DOHH2 (cell line): Measurements from ENCODE around the gene MAST2.
A peak's percentile ranks its signal among the peaks of the same experiment; 100 is the strongest.

Source experiments
- H3F3A ChIP-seq: fragments of 200-600 bp; sonication (generic), shearing (Covaris generic); 2 replicates; pipeline ENCODE4 v1.6.0; 2016; ENCODE audit warnings: antibody characterized with exemption, mild to moderate bottlenecking; ENCODE audit not compliant: control insufficient read depth, insufficient read depth
- H3K27ac ChIP-seq: fragments of 200-600 bp; sonication (generic); 2 replicates; pipeline ENCODE4 v1.5.1; 2014; ENCODE audit warnings: low read depth, mild to moderate bottlenecking, low read length, moderate library complexity
- H3K27me3 ChIP-seq: fragments of 200-600 bp; sonication (generic); 2 replicates; pipeline ENCODE4 v1.6.1; 2014; ENCODE audit warnings: mild to moderate bottlenecking, low read length, mixed read lengths; ENCODE audit not compliant: control insufficient read depth
- H3K36me3 ChIP-seq: fragments of 200-600 bp; sonication (generic); 2 replicates; pipeline ENCODE4 v1.6.1; 2014; ENCODE audit warnings: mild to moderate bottlenecking, low read length, moderate library complexity, mixed read lengths; ENCODE audit not compliant: control insufficient read depth
- H3K4me1 ChIP-seq: fragments of 200-600 bp; sonication (generic); 2 replicates; pipeline ENCODE4 v1.6.1; 2014; ENCODE audit warnings: mild to moderate bottlenecking, low read length, mixed read lengths; ENCODE audit not compliant: control insufficient read depth
- H3K4me2 ChIP-seq: fragments of 200-600 bp; sonication (generic); 2 replicates; pipeline ENCODE4 v1.6.0; 2014; ENCODE audit warnings: mild to moderate bottlenecking, low read length, moderate library complexity
- H3K4me3 ChIP-seq: fragments of 200-600 bp; sonication (generic); 2 replicates; pipeline ENCODE4 v1.5.1; 2014; ENCODE audit warnings: mild to moderate bottlenecking, low read length, mixed read lengths
- H3K79me2 ChIP-seq: fragments of 200-600 bp; sonication (generic); 2 replicates; pipeline ENCODE4 v1.6.1; 2014; ENCODE audit warnings: mild to moderate bottlenecking, low read length, mixed read lengths; ENCODE audit not compliant: control insufficient read depth
- H3K9me2 ChIP-seq: fragments of 200-600 bp; sonication (generic); replicated peaks from 2 replicates; pipeline ENCODE4 v1.6.1; 2014; ENCODE audit warnings: mild to moderate bottlenecking, low read length, mixed read lengths; ENCODE audit not compliant: control insufficient read depth
- H3K9me3 ChIP-seq: fragments of 200-600 bp; sonication (generic); 2 replicates; pipeline ENCODE4 v1.6.1; 2014; ENCODE audit warnings: antibody characterized with exemption, low read length, mixed read lengths; ENCODE audit not compliant: control insufficient read depth, insufficient read depth
- H4K20me1 ChIP-seq: fragments of 200-600 bp; sonication (generic); 2 replicates; pipeline ENCODE4 v1.6.0; 2014; ENCODE audit warnings: low read depth, mild to moderate bottlenecking, antibody characterized with exemption, low read length, moderate library complexity; ENCODE audit not compliant: control insufficient read depth, insufficient read depth
- EZH2phosphoT487 ChIP-seq: fragments of 200-600 bp; sonication (generic); IDR thresholded peaks from 2 replicates; pipeline ENCODE4 v1.6.1; 2017; ENCODE audit warnings: borderline replicate concordance, mild to moderate bottlenecking, antibody characterized with exemption, low read length, moderate library complexity, mixed read lengths
- TF ChIP-seq, protein P1 (sequence below): fragments of 200-600 bp; sonication (generic); IDR thresholded peaks from one replicate; pipeline ENCODE4 v1.5.1; 2014; ENCODE audit warnings: antibody characterized with exemption, mild to moderate bottlenecking, low read depth, low read length; ENCODE audit not compliant: poor library complexity, severe bottlenecking

MAST2 gene

GRCh38 chr1:45820173-45820572 lies 16.8 kb downstream of the MAST2 start:
- peaks cover 100% of the 10 kb centered on the region for H3K79me2 ChIP-seq
- no peaks in the 10 kb centered on the region for H4K20me1 ChIP-seq
- no peaks in the 10 kb centered on the region for H3K27me3 ChIP-seq
- no peaks in the 10 kb centered on the region for H3K9me3 ChIP-seq
- peak overlapping the region; percentile 83 for H3K27ac ChIP-seq
- H3K4me3 ChIP-seq, result peak overlapping the region; percentile 10
- no peaks in the 10 kb centered on the region for H3K9me2 ChIP-seq
- H3K4me2 ChIP-seq, result peak overlapping the region; percentile 77
- peaks cover 74% of the 10 kb centered on the region for H3K4me1 ChIP-seq
- peaks cover 36% of the 10 kb centered on the region for H3F3A ChIP-seq
- TF ChIP-seq, protein P1, sequence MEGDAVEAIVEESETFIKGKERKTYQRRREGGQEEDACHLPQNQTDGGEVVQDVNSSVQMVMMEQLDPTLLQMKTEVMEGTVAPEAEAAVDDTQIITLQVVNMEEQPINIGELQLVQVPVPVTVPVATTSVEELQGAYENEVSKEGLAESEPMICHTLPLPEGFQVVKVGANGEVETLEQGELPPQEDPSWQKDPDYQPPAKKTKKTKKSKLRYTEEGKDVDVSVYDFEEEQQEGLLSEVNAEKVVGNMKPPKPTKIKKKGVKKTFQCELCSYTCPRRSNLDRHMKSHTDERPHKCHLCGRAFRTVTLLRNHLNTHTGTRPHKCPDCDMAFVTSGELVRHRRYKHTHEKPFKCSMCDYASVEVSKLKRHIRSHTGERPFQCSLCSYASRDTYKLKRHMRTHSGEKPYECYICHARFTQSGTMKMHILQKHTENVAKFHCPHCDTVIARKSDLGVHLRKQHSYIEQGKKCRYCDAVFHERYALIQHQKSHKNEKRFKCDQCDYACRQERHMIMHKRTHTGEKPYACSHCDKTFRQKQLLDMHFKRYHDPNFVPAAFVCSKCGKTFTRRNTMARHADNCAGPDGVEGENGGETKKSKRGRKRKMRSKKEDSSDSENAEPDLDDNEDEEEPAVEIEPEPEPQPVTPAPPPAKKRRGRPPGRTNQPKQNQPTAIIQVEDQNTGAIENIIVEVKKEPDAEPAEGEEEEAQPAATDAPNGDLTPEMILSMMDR, result no peak
- no peak for TF ChIP-seq EZH2phosphoT487
- H3K36me3 ChIP-seq, result peaks cover 77% of the 10 kb centered on the region

DNA sequence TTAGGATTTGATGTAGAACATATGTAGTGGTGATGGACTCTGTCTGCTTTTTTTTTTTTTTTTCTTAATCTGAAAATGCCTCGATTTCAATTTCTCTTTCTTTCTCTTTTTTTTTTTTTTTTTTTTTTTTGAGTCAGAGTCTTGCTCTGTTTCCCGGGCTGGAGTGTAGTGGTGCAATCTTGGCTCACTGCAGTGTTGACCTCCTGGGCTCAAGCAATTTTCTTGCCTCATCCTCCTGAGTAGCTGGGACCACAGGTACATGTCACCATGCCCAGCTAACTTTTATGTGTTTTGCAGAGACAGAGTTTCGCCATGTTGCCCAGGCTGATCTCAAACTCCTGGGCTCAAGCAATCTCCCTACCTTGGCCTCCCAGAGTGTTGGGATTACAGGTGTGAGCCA lies 17.4 kb downstream of the MAST2 start:
- H3F3A ChIP-seq, result peaks cover 34% of the 10 kb centered on the region
- H3K27ac ChIP-seq, result peak overlapping the region; percentile 83
- H4K20me1 ChIP-seq, result no peaks in the 10 kb centered on the region
- TF ChIP-seq EZH2phosphoT487, result no peak
- TF ChIP-seq, protein P1, result no peak
- H3K9me3 ChIP-seq, result no peaks in the 10 kb centered on the region
- H3K4me1 ChIP-seq, result peaks cover 72% of the 10 kb centered on the region
- peak overlapping the region; percentile 10; the same call in 1 of the 2 replicates for H3K4me3 ChIP-seq
- H3K79me2 ChIP-seq, result peaks cover 100% of the 10 kb centered on the region
- H3K4me2 ChIP-seq, result peak overlapping the region; percentile 77
- H3K9me2 ChIP-seq, result no peaks in the 10 kb centered on the region
- H3K36me3 ChIP-seq, result peaks cover 77% of the 10 kb centered on the region
- H3K27me3 ChIP-seq, result no peaks in the 10 kb centered on the region

DNA sequence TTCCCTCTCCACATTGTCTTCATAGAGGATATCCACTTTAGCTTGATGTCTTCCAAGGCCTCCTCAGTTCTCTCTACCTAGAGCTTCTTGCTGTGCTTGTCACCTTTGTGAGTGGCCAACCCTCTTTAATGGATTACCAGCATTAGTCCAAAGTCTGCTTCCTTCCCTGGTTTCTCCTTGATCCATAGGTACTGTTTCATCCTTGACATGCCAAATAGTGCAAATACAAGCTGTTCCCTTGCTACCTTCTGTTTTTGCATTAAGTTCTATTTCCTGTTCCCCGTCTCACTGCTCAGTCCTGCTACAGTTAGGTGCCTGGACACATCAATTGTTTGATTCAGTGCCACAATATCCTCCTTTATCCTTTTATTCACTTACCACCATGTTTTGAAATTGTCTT lies 19.2 kb downstream of the MAST2 start:
- peak overlapping the region; percentile 83 for H3K27ac ChIP-seq
- H3K9me3 ChIP-seq, result no peaks in the 10 kb centered on the region
- peak overlapping the region; percentile 55 for H3K4me3 ChIP-seq
- peak overlapping the region; percentile 77 for H3K4me2 ChIP-seq
- H3K9me2 ChIP-seq, result no peaks in the 10 kb centered on the region
- TF ChIP-seq EZH2phosphoT487, result no peak
- TF ChIP-seq, protein P1, result no peak
- H3K4me1 ChIP-seq, result peaks cover 73% of the 10 kb centered on the region
- H4K20me1 ChIP-seq, result no peaks in the 10 kb centered on the region
- peaks cover 98% of the 10 kb centered on the region for H3K79me2 ChIP-seq
- H3K27me3 ChIP-seq, result no peaks in the 10 kb centered on the region
- H3F3A ChIP-seq, result peaks cover 31% of the 10 kb centered on the region
- peaks cover 74% of the 10 kb centered on the region for H3K36me3 ChIP-seq
